ENCODE results near the gene MRPL10. TPM values are rescaled to one million over a fixed set of nuclear protein-coding genes. Genes with fewer than 3 reads are reported as not detected.

The MRPL10 gene
- total RNA-seq, 1 donor: 35.8 TPM

- TF ChIP-seq, protein P1, sequence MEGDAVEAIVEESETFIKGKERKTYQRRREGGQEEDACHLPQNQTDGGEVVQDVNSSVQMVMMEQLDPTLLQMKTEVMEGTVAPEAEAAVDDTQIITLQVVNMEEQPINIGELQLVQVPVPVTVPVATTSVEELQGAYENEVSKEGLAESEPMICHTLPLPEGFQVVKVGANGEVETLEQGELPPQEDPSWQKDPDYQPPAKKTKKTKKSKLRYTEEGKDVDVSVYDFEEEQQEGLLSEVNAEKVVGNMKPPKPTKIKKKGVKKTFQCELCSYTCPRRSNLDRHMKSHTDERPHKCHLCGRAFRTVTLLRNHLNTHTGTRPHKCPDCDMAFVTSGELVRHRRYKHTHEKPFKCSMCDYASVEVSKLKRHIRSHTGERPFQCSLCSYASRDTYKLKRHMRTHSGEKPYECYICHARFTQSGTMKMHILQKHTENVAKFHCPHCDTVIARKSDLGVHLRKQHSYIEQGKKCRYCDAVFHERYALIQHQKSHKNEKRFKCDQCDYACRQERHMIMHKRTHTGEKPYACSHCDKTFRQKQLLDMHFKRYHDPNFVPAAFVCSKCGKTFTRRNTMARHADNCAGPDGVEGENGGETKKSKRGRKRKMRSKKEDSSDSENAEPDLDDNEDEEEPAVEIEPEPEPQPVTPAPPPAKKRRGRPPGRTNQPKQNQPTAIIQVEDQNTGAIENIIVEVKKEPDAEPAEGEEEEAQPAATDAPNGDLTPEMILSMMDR (IDR thresholded peaks at IDR 0.05; ENCODE audit: extremely low read depth, low read depth, low read length): no peak
- Histone ChIP-seq H3K27ac (ENCODE audit: low read depth, low read length) (no peak overlapping the region), H3K4me1 (ENCODE audit: insufficient read depth, low read length) (peaks cover 6% of the 10 kb centered on the region), H3K36me3 (ENCODE audit: insufficient read depth, low read length) (peaks cover 7% of the 10 kb centered on the region), H2AFZ (ENCODE audit: low read length) (no peak overlapping the region), H3K4me3 (ENCODE audit: insufficient read depth, low read length) (no peak overlapping the region), H3K79me2 (ENCODE audit: insufficient read depth, low read length) (no peaks in the 10 kb centered on the region), H3K4me2 (ENCODE audit: insufficient read depth, low read length) (no peak overlapping the region), H3K9me3 (ENCODE audit: low read depth, low read length) (no peaks in the 10 kb centered on the region), H3K27me3 (ENCODE audit: insufficient read depth, low read length) (no peaks in the 10 kb centered on the region), H4K20me1 (ENCODE audit: insufficient read depth, low read length) (peaks cover 16% of the 10 kb centered on the region)
- no peak for DNase-seq (ENCODE audit: insufficient read length, low spot score, missing footprints)
These were observed 16.0 kb downstream of the MRPL10 start for GRCh38 chr17:47815106-47815918.

- no peaks in the 10 kb centered on the region for H3K9me3 ChIP-seq (ENCODE audit: low read depth, low read length)
- TF ChIP-seq, protein P1 (IDR thresholded peaks at IDR 0.05; ENCODE audit: extremely low read depth, low read depth, low read length): no peak
- H3K4me2 ChIP-seq (ENCODE audit: insufficient read depth, low read length): no peak overlapping the region
- no peak for DNase-seq (ENCODE audit: insufficient read length, low spot score, missing footprints)
- no peak overlapping the region for H3K4me3 ChIP-seq (ENCODE audit: insufficient read depth, low read length)
- no peak overlapping the region for H2AFZ ChIP-seq (ENCODE audit: low read length)
- H4K20me1 ChIP-seq (ENCODE audit: insufficient read depth, low read length): peaks cover 27% of the 10 kb centered on the region
- H3K4me1 ChIP-seq (ENCODE audit: insufficient read depth, low read length): peaks cover 10% of the 10 kb centered on the region
- H3K36me3 ChIP-seq (ENCODE audit: insufficient read depth, low read length): peaks cover 20% of the 10 kb centered on the region
- no peaks in the 10 kb centered on the region for H3K79me2 ChIP-seq (ENCODE audit: insufficient read depth, low read length)
- no peaks in the 10 kb centered on the region for H3K27me3 ChIP-seq (ENCODE audit: insufficient read depth, low read length)
- H3K27ac ChIP-seq (ENCODE audit: low read depth, low read length): no peak overlapping the region
These were observed 17.8 kb downstream of the MRPL10 start for GRCh38 chr17:47813512-47814031.

GRCh38 chr17:47813077-47813476 lies 18.3 kb downstream of the MRPL10 start:
- Histone ChIP-seq H2AFZ (ENCODE audit: low read length) (no peak overlapping the region), H3K79me2 (ENCODE audit: insufficient read depth, low read length) (no peaks in the 10 kb centered on the region), H3K27ac (ENCODE audit: low read depth, low read length) (no peak overlapping the region), H3K4me1 (ENCODE audit: insufficient read depth, low read length) (peaks cover 10% of the 10 kb centered on the region), H3K4me3 (ENCODE audit: insufficient read depth, low read length) (no peak overlapping the region), H3K4me2 (ENCODE audit: insufficient read depth, low read length) (no peak overlapping the region), H3K9me3 (ENCODE audit: low read depth, low read length) (no peaks in the 10 kb centered on the region), H3K36me3 (ENCODE audit: insufficient read depth, low read length) (peaks cover 25% of the 10 kb centered on the region), H3K27me3 (ENCODE audit: insufficient read depth, low read length) (no peaks in the 10 kb centered on the region), H4K20me1 (ENCODE audit: insufficient read depth, low read length) (peaks cover 31% of the 10 kb centered on the region)
- TF ChIP-seq, protein P1 (IDR thresholded peaks at IDR 0.05; ENCODE audit: extremely low read depth, low read depth, low read length): no peak
- DNase-seq (ENCODE audit: insufficient read length, low spot score, missing footprints): no peak

DNA sequence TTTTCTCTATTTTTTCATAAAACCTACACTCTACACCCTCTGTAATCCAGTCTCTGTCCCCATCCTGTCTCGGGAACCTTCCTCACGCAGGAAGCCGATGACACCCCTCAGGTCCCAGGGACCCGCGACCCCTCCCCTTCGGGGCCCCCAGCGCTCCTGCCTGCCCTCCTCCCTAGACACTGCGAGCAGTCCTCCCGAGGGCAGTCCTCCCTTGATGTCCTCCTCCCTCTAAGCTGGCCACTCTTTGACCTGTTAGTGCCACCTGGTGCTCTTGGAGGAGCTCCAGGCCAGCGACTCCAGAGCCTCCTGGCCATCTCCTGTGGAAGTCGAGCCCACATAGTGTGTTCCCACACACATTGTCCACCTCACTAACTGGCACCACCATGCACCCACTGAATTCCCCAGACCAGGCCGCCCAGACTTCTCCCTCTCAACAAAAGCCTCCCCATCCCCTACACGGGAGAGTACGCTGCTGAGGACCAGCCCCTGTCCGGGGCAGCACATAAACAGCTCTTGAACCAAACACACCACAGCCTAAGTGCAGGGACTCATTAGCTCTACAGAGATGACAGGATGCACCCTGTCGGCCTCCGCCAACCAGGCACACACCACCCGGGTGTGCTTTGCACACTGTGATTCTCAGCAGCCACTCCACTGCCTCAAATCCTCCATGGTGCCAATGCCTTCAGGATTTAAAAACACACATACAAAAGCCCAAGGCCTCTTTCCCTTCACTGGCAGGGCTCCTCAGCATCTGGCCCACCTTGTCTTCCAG lies 19.0 kb downstream of the MRPL10 start:
- TF ChIP-seq, protein P1 (IDR thresholded peaks at IDR 0.05; ENCODE audit: extremely low read depth, low read depth, low read length): no peak
- no peak for DNase-seq (ENCODE audit: insufficient read length, low spot score, missing footprints)
- no peak overlapping the region for H3K4me3 ChIP-seq (ENCODE audit: insufficient read depth, low read length)
- peaks cover 31% of the 10 kb centered on the region for H3K36me3 ChIP-seq (ENCODE audit: insufficient read depth, low read length)
- no peaks in the 10 kb centered on the region for H3K79me2 ChIP-seq (ENCODE audit: insufficient read depth, low read length)
- H4K20me1 ChIP-seq (ENCODE audit: insufficient read depth, low read length): peaks cover 31% of the 10 kb centered on the region
- no peak overlapping the region for H3K4me2 ChIP-seq (ENCODE audit: insufficient read depth, low read length)
- H2AFZ ChIP-seq (ENCODE audit: low read length): no peak overlapping the region
- H3K27me3 ChIP-seq (ENCODE audit: insufficient read depth, low read length): no peaks in the 10 kb centered on the region
- no peaks in the 10 kb centered on the region for H3K9me3 ChIP-seq (ENCODE audit: low read depth, low read length)
- peaks cover 10% of the 10 kb centered on the region for H3K4me1 ChIP-seq (ENCODE audit: insufficient read depth, low read length)
- H3K27ac ChIP-seq (ENCODE audit: low read depth, low read length): no peak overlapping the region

All from osteoblast (primary cell).